SK-N-SH (cell line): ENCODE data around the gene CYP4F12. TPM values are rescaled to one million over a fixed set of nuclear protein-coding genes. Genes with fewer than 3 reads are reported as not detected.

Experiments
- CTCF ChIA-PET: fragments of 300-600, 350-600 bp; formaldehyde crosslinking; extraction: SDS; loops from one replicate; lab custom pipeline; 2021; lab: Yijun Ruan, JAX
- POLR2A ChIA-PET: fragments of 350-600 bp; sonication (Branson Sonifier 250); formaldehyde crosslinking; extraction: SDS; loops from one replicate; lab custom pipeline; 2020; ENCODE audit warnings: antibody characterized with exemption, inconsistent platforms; lab: Yijun Ruan, JAX
- DNase-seq: peaks from one replicate; pipeline ENCODE4 v3.0.0; 2012
- H2AFZ ChIP-seq: fragments of 200-600 bp; sonication (generic); 2 replicates; pipeline ENCODE4 v1.8.1; 2016; ENCODE audit warnings: antibody characterized with exemption, mild to moderate bottlenecking, low read depth
- H3F3A ChIP-seq: fragments of 200-600 bp; sonication (generic); replicated peaks from 2 replicates; pipeline ENCODE3; 2016; ENCODE audit warnings: antibody characterized with exemption, mild to moderate bottlenecking; ENCODE audit not compliant: insufficient read depth
- H3K27ac ChIP-seq, 2 experiments: fragments of 200-500 bp in 1 of 2; fragments of 200-600 bp in 1 of 2; sonication (Bioruptor generic) in 1 of 2; sonication (generic), shearing (Covaris generic) in 1 of 2; 2 replicates each; pipeline versions ENCODE4 v1.5.1 to v1.6.1; 2014 to 2016; ENCODE audit warnings: low read depth in 2 of 2, inconsistent platforms in 1 of 2, low read length in 1 of 2, mild to moderate bottlenecking in 1 of 2, mixed read lengths in 1 of 2
- H3K27me3 ChIP-seq: fragments of 200-600 bp; sonication (generic), shearing (Covaris generic); 2 replicates; pipeline ENCODE4 v1.6.1; 2016; ENCODE audit warnings: mixed run types; ENCODE audit not compliant: insufficient read depth
- H3K36me3 ChIP-seq, 2 experiments: fragments of 200-500 bp in 1 of 2; fragments of 200-600 bp in 1 of 2; sonication (Bioruptor generic) in 1 of 2; sonication (generic) in 1 of 2; replicated peaks in 1 of 2; 2 replicates each; pipeline versions ENCODE3 to v1.5.1; 2014 to 2016; ENCODE audit warnings: low read length in 1 of 2, mild to moderate bottlenecking in 1 of 2; ENCODE audit not compliant: insufficient read depth in 2 of 2, control insufficient read depth in 1 of 2
- H3K4me1 ChIP-seq, 2 experiments: fragments of 200-500 bp in 1 of 2; fragments of 200-600 bp in 1 of 2; sonication (Bioruptor generic) in 1 of 2; sonication (generic), shearing (Covaris generic) in 1 of 2; 2 replicates each; pipeline versions ENCODE4 v1.5.1 to v1.6.1; 2014 to 2016; ENCODE audit warnings: low read depth in 1 of 2, low read length in 1 of 2, mixed run types in 1 of 2; ENCODE audit not compliant: insufficient read depth in 2 of 2, control insufficient read depth in 1 of 2
- H3K4me2 ChIP-seq: fragments of 200-600 bp; sonication (generic), shearing (Covaris generic); 2 replicates; pipeline ENCODE4 v1.6.1; 2017; ENCODE audit warnings: mixed run types
- H3K4me3 ChIP-seq, 2 experiments: fragments of 200-500 bp in 1 of 2; fragments of 200-600 bp in 1 of 2; sonication (Bioruptor generic) in 1 of 2; sonication (generic), shearing (Covaris generic) in 1 of 2; 2 replicates each; pipeline versions ENCODE4 v1.5.1 to v1.8.1; 2014 to 2016; ENCODE audit warnings: low read depth in 2 of 2, inconsistent platforms in 1 of 2, low read length in 1 of 2, mild to moderate bottlenecking in 1 of 2, mixed read lengths in 1 of 2, moderate library complexity in 1 of 2
- H3K79me2 ChIP-seq: fragments of 200-600 bp; sonication (generic); 2 replicates; pipeline ENCODE4 v1.8.1; 2017; ENCODE audit warnings: mild to moderate bottlenecking; ENCODE audit not compliant: insufficient read depth
- H3K9ac ChIP-seq: fragments of 200-600 bp; sonication (generic); 2 replicates; pipeline ENCODE4 v1.6.1; 2017; ENCODE audit warnings: mixed run types
- H3K9me2 ChIP-seq: fragments of 200-600 bp; sonication (generic); 2 replicates; pipeline ENCODE4 v1.6.1; 2017; ENCODE audit warnings: mixed run types
- H3K9me3 ChIP-seq: fragments of 200-600 bp; sonication (generic); 2 replicates; pipeline ENCODE4 v1.6.1; 2017; ENCODE audit warnings: mixed run types, mild to moderate bottlenecking, moderate library complexity
- H4K20me1 ChIP-seq: fragments of 200-600 bp; sonication (generic); 2 replicates; pipeline ENCODE4 v1.6.1; 2017; ENCODE audit warnings: mild to moderate bottlenecking, mixed run types; ENCODE audit not compliant: insufficient read depth
- CHD2 ChIP-seq: fragments of 150-350 bp; IDR thresholded peaks from 2 replicates; pipeline ENCODE4 v1.6.1; 2018; ENCODE audit warnings: low read length; ENCODE audit not compliant: partially characterized antibody
- ELF1 ChIP-seq: IDR thresholded peaks from 2 replicates; pipeline ENCODE4 v1.4.0; 2012
- EP300 ChIP-seq, 2 experiments: IDR thresholded peaks; 2 replicates each; pipeline versions ENCODE4 v1.4.0 to v1.6.1; 2012; ENCODE audit warnings: borderline replicate concordance in 1 of 2, low read depth in 1 of 2, low read length in 1 of 2
- FOSL2 ChIP-seq: IDR thresholded peaks from 2 replicates; pipeline ENCODE4 v1.4.0; 2012; ENCODE audit warnings: low read depth, mild to moderate bottlenecking, moderate library complexity, borderline replicate concordance
- FOXM1 ChIP-seq: IDR thresholded peaks from 2 replicates; pipeline ENCODE4 v1.4.0; 2012; ENCODE audit warnings: low read depth, mild to moderate bottlenecking
- JUND ChIP-seq: IDR thresholded peaks from 2 replicates; pipeline ENCODE4 v1.4.0; 2012
- MEF2A ChIP-seq: IDR thresholded peaks from 2 replicates; pipeline ENCODE4 v1.4.0; 2012; ENCODE audit warnings: low read depth, borderline replicate concordance
- NRF1 ChIP-seq: IDR thresholded peaks from 2 replicates; pipeline ENCODE4 v1.6.1; 2012; ENCODE audit warnings: low read depth, mild to moderate bottlenecking, low read length
- RAD21 ChIP-seq: IDR thresholded peaks from 2 replicates; pipeline ENCODE4 v1.6.1; 2012; ENCODE audit warnings: mild to moderate bottlenecking, low read length
- RFX5 ChIP-seq: IDR thresholded peaks from 2 replicates; pipeline ENCODE4 v1.6.1; 2012; ENCODE audit warnings: mild to moderate bottlenecking, improper control_type of control experiment, low read length
- RXRA ChIP-seq: IDR thresholded peaks from 2 replicates; pipeline ENCODE4 v1.4.0; 2012; ENCODE audit warnings: low read depth, mild to moderate bottlenecking, borderline replicate concordance
- SIN3A ChIP-seq: IDR thresholded peaks from 2 replicates; pipeline ENCODE4 v1.6.1; 2012; ENCODE audit warnings: low read depth, mild to moderate bottlenecking, low read length, moderate library complexity, borderline replicate concordance
- TEAD4 ChIP-seq: IDR thresholded peaks from 2 replicates; pipeline ENCODE4 v1.4.0; 2012; ENCODE audit warnings: mild to moderate bottlenecking, borderline replicate concordance; ENCODE audit not compliant: insufficient read depth
- YY1 ChIP-seq: IDR thresholded peaks from 2 replicates; pipeline ENCODE4 v1.4.0; 2012; ENCODE audit warnings: low read depth, mild to moderate bottlenecking
- WGBS: methylation state at CpG from one replicate; pipeline ENCODE4 v1.1.6; 2017; ENCODE audit warnings: low lambda C conversion rate; 5-methylcytosine and 5-hydroxymethylcytosine counted together
- polyA plus RNA-seq, 3 experiments: library from polyadenylated mRNA; depleted of rRNA; stranded (reverse); fragments of >200 nt; gene quantifications; 2 replicates each; pipeline ENCODE4 v1.2.3, GENCODE V29; 2012
- TF ChIP-seq, protein P1 (sequence below): IDR thresholded peaks from 2 replicates; pipeline ENCODE4 v1.4.0; 2012; ENCODE audit warnings: low read depth, borderline replicate concordance
- TF ChIP-seq, protein P2 (sequence below): fragments of 150-350 bp; IDR thresholded peaks from 2 replicates; pipeline ENCODE4 v1.6.1; 2017; ENCODE audit warnings: antibody characterized with exemption, low read length, low read depth, borderline replicate concordance
- TF ChIP-seq, protein P3 (sequence below): fragments of 150-350 bp; IDR thresholded peaks from 2 replicates; pipeline ENCODE4 v1.6.1; 2016; ENCODE audit warnings: mild to moderate bottlenecking, low read depth, low read length
- TF ChIP-seq, protein P4 (sequence below): IDR thresholded peaks from 2 replicates; pipeline ENCODE4 v1.4.0; 2012; ENCODE audit warnings: low read depth, borderline replicate concordance
- TF ChIP-seq, protein P5 (sequence below): IDR thresholded peaks from 2 replicates; pipeline ENCODE4 v1.6.1; 2012; ENCODE audit warnings: mild to moderate bottlenecking, low read depth, low read length, moderate library complexity

The CYP4F12 gene
- polyA plus RNA-seq, 1 of the 3 experiments (the other 2 are of a cell fraction): not detected

DNA sequence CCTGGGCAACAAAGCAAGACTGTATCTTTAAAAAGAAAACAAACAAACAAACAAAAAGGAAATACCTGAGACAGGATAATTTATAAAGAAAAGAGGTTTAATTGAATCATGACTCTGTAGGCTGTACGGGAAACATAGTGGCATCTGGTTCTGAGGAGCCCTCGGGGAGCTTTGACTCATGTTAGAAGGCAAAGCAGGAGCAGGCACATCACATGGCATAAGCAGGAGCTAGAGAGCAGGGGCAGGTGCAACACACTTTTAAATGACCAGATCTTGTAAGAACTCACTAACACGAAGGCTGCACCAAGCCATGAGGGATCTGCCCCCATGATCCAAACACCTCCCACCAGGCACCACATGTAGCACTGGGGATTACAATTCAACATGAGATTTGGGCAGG lies 41.8 kb downstream of the CYP4F12 start:
- H3K27ac ChIP-seq: no peak overlapping the region
- no peaks in the 10 kb centered on the region for H3K9me3 ChIP-seq
- no peak for DNase-seq
- H4K20me1 ChIP-seq: no peaks in the 10 kb centered on the region
- H3K36me3 ChIP-seq: no peaks in the 10 kb centered on the region
- no peaks in the 10 kb centered on the region for H3K4me1 ChIP-seq
- TF ChIP-seq NRF1 (no peak), EP300 (IDR thresholded peaks at IDR 0.05; ENCODE audit: borderline replicate concordance in 1 of 2, low read depth in 1 of 2, low read length in 1 of 2) (no peak), YY1 (no peak), RFX5 (no peak), RAD21 (no peak), MEF2A (no peak), FOXM1 (no peak), TEAD4 (no peak), FOSL2 (no peak), CHD2 (no peak), RXRA (no peak), SIN3A (no peak), ELF1 (no peak), JUND (no peak)
- TF ChIP-seq, protein P1, sequence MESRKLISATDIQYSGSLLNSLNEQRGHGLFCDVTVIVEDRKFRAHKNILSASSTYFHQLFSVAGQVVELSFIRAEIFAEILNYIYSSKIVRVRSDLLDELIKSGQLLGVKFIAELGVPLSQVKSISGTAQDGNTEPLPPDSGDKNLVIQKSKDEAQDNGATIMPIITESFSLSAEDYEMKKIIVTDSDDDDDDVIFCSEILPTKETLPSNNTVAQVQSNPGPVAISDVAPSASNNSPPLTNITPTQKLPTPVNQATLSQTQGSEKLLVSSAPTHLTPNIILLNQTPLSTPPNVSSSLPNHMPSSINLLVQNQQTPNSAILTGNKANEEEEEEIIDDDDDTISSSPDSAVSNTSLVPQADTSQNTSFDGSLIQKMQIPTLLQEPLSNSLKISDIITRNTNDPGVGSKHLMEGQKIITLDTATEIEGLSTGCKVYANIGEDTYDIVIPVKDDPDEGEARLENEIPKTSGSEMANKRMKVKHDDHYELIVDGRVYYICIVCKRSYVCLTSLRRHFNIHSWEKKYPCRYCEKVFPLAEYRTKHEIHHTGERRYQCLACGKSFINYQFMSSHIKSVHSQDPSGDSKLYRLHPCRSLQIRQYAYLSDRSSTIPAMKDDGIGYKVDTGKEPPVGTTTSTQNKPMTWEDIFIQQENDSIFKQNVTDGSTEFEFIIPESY: no peak
- TF ChIP-seq, protein P2, sequence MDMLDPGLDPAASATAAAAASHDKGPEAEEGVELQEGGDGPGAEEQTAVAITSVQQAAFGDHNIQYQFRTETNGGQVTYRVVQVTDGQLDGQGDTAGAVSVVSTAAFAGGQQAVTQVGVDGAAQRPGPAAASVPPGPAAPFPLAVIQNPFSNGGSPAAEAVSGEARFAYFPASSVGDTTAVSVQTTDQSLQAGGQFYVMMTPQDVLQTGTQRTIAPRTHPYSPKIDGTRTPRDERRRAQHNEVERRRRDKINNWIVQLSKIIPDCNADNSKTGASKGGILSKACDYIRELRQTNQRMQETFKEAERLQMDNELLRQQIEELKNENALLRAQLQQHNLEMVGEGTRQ: no peak
- TF ChIP-seq, protein P3, sequence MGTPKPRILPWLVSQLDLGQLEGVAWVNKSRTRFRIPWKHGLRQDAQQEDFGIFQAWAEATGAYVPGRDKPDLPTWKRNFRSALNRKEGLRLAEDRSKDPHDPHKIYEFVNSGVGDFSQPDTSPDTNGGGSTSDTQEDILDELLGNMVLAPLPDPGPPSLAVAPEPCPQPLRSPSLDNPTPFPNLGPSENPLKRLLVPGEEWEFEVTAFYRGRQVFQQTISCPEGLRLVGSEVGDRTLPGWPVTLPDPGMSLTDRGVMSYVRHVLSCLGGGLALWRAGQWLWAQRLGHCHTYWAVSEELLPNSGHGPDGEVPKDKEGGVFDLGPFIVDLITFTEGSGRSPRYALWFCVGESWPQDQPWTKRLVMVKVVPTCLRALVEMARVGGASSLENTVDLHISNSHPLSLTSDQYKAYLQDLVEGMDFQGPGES: no peak
- TF ChIP-seq, protein P4, sequence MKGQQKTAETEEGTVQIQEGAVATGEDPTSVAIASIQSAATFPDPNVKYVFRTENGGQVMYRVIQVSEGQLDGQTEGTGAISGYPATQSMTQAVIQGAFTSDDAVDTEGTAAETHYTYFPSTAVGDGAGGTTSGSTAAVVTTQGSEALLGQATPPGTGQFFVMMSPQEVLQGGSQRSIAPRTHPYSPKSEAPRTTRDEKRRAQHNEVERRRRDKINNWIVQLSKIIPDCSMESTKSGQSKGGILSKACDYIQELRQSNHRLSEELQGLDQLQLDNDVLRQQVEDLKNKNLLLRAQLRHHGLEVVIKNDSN: no peak
- TF ChIP-seq, protein P5, sequence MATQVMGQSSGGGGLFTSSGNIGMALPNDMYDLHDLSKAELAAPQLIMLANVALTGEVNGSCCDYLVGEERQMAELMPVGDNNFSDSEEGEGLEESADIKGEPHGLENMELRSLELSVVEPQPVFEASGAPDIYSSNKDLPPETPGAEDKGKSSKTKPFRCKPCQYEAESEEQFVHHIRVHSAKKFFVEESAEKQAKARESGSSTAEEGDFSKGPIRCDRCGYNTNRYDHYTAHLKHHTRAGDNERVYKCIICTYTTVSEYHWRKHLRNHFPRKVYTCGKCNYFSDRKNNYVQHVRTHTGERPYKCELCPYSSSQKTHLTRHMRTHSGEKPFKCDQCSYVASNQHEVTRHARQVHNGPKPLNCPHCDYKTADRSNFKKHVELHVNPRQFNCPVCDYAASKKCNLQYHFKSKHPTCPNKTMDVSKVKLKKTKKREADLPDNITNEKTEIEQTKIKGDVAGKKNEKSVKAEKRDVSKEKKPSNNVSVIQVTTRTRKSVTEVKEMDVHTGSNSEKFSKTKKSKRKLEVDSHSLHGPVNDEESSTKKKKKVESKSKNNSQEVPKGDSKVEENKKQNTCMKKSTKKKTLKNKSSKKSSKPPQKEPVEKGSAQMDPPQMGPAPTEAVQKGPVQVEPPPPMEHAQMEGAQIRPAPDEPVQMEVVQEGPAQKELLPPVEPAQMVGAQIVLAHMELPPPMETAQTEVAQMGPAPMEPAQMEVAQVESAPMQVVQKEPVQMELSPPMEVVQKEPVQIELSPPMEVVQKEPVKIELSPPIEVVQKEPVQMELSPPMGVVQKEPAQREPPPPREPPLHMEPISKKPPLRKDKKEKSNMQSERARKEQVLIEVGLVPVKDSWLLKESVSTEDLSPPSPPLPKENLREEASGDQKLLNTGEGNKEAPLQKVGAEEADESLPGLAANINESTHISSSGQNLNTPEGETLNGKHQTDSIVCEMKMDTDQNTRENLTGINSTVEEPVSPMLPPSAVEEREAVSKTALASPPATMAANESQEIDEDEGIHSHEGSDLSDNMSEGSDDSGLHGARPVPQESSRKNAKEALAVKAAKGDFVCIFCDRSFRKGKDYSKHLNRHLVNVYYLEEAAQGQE: no peak
- 0% methylated on average over 3 of the region's 3 CpGs for WGBS
- H3F3A ChIP-seq: no peaks in the 10 kb centered on the region
- H3K27me3 ChIP-seq: no peaks in the 10 kb centered on the region
- no peaks in the 10 kb centered on the region for H3K79me2 ChIP-seq
- no peak overlapping the region for H3K9ac ChIP-seq
- CTCF ChIA-PET: no interaction called here
- POLR2A ChIA-PET: no interaction called here
- no peaks in the 10 kb centered on the region for H3K9me2 ChIP-seq
- no peak overlapping the region for H3K4me3 ChIP-seq
- no peak overlapping the region for H3K4me2 ChIP-seq
- no peak overlapping the region for H2AFZ ChIP-seq
